NCI-H748 (cell line): ENCODE data around the gene IFNA6.

Experiments used
- DNase-seq: peaks from one replicate; lab custom pipeline; 2025; ENCODE audit not compliant: unreplicated experiment; lab: John Stamatoyannopoulos, UW

IFNA6 gene

DNA sequence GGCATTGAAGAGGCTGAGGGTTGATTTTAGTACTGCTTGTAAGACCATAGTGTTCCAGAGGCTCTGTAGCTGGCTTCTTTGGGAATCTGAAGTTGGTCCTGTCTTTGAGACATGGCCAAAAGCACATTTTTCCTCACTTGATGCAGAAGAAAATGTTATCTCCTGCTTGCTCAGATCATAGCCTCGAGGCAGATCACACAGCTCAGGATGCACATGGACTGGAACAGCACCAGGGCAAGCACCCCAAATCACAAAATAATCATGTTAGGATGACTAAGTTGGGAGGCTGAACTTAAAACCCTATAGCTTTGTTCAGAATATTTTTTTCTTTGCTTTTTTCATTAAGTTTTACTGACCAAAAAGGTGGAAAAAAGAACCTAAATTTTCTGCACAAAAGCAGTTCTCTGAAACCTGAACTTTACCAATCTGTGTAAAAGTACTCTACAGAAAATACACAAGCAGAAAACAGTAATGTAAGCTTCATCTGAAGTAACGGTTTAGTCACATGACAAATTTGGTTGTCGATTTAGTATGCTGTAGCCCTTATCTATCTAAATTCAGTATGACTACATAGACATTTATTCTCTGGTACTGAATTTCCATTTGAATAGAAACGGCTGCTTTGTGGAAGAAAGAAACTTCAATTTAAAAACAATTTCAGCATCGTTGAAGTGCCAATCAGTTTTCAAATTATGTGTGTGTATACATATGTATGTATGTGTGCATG lies 18.8 kb downstream of the IFNA6 start:
- no peak for DNase-seq

DNA sequence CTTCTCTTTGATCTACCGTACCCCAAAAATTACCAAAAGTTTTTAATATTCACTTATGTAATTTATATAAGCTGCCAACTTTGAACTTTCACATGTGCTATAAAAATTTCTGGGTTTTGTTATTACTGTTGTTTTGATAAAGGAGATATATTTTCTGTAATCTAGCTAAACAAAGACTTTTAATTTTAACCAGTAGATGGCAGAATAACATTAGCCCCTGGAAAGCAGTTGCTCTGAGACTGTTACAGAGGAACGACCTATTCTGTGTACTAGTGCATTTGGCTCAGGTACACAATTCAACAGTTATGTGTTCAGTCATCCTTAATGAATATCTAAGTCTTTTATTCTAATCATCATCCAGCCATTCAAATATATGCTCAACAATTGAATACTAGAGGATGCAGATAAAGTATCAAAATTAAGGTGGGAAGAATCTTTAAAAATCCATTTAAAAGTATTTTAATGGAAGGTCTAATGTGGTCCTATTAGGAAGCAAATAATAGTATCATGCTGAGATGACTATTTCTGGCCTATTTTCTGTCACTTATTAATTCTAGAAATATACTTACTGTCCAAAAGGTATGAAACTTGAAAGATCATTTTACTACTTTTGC lies 24.1 kb downstream of the IFNA6 start:
- peak; percentile 64 for DNase-seq

DNA sequence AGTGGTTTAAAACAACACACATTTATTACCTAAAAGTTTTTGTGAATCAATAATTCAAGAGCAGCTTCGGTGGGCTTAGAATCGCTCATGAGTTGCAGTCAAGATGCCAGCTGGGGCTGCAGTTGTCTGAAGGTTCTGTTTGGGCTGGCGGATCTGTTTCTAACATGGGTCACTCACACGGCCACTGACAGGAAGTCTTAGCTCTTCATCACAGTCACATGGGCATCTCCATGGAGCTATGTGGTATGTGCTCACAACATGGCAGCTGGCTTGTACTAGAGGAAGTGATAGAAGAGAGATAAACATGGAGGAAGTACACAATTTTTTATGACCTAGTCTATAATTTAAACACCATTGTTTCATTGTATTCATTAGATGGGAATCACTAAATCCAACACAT lies 26.6 kb downstream of the IFNA6 start:
- no peak for DNase-seq

DNA sequence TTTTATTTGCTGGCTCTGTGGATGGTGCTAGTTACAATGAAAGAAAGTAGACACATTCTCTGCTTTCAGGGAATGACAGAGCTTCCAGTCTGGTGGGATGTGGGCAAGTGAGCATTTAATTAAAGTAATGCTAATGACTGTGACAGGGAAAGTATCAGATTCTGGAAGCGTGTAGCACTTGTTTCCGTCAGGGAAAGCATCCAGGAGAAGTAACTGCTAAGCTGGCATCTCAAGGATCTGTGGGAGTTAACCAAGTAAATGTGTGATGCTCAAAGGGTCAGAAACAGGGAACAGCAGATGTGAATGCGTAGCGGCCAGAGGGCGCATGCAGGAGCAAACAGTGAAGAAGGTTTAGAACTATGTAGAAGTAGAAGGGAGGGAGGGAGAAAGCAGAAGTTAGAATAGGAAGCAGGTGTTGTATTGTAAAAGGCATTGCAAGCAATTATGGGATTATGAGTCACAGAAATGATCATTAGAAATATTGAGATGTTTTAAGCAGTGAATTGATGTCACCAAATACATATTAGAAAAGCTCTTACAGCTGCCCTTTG lies 27.7 kb downstream of the IFNA6 start:
- DNase-seq, result no peak

DNA sequence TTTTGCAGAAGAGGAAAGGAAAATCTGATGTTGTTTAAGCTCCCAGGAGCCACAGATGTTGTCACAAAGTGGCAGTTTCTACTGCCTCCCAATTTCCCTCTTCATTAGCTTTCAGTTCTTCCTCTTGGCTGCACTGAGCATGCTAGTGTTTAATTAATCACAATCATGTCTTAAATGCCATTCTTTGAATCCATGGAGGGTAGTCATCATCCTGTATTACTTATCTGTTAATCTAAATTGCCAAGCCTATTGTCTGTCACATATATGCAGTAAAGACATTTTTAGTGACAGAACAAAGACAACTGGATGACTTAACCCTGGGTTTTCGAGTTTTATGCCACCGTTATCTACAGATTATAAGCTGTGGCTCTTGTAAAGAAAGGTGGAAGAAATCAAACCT lies 30.2 kb downstream of the IFNA6 start:
- DNase-seq, result no peak

DNA sequence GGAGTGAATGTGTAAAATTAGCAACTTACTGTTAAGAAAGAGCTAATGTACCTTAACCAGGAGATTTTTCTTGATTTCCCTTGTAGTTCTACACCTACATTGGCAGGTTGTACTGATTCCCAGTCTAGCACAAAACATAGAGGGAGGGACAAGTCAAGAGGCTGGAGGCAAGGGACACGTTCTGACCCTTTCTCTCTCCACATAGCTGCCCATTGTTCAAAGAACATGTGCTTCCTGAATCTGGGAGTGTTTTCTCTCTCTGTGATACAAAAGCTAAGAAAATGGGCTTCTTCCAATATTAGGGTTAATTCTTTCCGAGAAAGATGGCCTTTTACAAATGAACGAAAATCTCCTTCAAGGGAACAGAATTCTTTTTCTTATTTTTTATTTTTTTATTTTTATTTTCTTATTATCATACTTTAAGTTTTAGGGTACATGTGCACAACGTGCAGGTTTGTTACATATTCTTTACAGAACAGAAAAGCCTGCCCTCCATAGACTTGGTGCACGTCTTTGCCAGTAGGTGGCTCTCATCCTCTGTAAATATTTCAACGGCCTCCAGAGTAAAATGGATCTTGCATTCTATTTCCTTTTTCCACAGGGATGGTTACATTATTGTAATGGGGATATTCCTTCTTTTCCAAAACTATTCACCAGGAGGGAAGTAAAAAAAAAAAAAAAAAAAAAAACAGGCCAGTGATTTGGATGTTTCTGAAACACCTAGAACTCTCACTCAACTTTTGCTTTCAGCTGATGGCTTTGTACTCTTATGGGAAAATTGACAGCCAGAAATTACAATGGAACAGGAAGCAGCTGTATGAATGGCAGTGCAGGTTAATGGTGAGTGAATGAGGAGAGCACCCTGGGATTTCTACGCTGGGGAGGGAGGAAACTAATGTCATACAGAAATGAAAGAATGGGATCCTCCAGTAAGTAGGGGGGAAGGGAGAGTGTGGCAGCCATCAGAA lies 32.4 kb downstream of the IFNA6 start:
- DNase-seq, result peak; percentile 54

DNA sequence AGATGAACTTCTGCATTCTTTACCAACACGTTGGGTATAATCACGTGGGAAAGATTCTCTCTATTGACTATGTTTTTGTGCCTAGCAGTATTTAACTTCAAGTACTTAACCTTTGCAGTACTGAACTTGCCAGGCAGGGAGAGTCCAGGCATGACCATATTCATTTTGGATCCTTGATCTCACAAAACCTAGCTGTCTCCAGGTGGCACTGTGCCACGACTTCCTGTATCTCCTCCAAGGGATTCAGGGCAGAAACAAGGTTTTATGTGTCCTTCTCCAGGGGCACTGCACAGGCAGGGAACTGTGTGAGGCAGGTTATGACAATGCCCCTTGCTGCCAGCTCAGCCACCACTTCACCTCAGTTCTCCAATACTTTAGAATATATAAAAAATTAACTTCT lies 33.8 kb downstream of the IFNA6 start:
- no peak for DNase-seq

DNA sequence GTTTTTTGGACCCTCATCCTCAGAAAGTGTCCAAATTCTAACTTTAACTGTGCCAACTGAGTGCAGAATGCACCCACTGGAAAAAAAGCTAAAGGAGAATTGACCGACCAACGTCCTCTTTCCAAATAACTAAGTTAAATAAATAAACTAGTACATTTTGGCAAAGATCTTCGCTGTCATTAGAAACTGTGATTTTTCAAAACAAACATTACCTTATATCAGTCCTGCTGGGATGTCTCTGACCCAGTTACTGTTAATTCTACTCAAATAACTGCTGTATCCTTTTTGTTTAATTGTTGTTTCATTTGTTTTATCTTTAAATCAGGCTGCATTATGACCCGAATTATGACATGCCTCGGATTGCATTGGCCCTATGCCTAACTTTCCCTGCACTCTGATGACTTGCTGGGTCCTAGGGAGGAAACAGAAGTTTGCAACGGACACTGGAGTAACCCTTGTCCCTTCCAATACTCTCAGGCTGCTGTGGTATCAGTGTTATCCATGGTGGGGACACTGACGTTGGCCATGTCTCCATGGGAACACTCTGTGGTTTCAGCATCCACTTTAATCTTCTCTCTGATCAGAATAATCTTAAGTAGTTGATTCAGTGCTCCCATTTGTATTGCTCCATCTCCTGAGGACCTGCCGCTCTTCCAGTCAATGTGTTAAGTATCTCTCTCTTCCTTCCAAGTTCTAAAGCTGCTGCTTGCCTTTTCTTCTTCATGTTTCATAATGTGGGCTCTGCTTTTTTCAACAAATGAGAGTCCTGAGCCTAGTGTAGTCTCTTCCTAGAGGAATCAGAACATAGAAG lies 34.5 kb downstream of the IFNA6 start:
- DNase-seq, result no peak

DNA sequence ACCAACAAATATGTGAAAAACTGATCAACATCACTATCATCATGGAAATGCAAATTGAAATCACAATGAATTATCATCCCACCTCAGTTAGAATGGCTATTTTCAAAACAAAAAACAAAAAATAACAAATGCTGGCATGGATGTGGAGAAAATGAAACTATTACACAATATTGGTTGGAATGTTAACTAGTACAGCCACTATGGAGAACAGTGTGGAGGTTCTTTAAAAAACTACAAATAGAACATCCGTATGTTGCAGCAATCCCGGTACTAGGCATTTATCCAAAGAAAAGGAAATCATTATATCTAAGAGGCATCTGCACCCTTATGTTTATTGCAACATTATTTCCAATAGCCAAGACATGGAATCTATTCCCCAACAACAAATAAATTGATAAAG lies 36.5 kb downstream of the IFNA6 start:
- DNase-seq, result no peak

DNA sequence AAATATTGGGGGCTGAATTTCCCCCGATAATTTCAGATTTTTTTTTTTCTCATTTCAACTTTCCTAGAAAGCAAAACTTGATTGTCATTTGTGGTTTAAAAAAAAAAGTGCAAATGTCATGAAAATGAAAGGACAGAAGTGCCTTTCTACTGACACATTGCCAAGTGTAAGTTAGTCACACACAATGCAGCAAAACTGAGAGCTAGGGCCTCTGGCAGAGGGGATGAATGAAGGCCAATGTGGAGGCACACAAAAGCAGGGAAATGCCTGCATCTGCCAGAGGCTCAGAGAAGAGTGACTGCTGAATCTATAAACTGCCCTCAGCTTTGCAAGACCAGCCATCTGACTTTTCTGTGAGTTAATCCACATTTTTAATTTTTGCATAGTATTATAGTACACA lies 38.8 kb downstream of the IFNA6 start:
- no peak for DNase-seq

DNA sequence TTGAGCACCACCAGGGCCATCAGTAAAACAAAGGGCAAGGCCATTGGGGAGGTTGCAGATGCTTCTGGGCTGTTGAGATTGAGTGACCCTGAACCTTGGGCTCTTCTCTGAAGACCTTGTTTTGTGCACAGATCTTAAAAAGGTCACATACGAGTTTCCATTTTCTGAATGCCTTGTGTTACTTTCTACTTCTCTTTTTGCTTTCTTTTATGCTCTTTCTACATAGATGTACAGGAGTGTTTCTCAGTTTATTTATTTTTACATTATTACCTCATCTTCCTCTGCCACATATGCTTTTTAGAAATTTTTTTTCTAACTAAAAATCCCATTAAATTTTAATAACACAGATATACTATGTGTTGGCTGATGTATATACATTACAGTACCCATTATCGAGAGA lies 45.5 kb downstream of the IFNA6 start, which contains the start of gene IFNA5:
IFNA5 (minus strand) TSS at position 101 of the 400 bp plus-strand sequence; CDS start at position 44, 57 bp downstream.
- no peak for DNase-seq
